Measurements from ENCODE around the gene BPIFA2. TPM values are rescaled to one million over a fixed set of nuclear protein-coding genes. Genes with fewer than 3 reads are reported as not detected.

BPIFA2 gene
- total and polyA plus RNA-seq, 10 of the 15 experiments (the other 5 are each of a cell fraction or from before 2014, with no cell fraction given): not detected

GRCh38 chr20:33188421-33188820, 20.5 kb downstream of the BPIFA2 start (continued):
- TF ChIP-seq ZBTB11 (CRISPR knock-in tag; IDR thresholded peaks at IDR 0.05) (no peak), REST (IDR thresholded peaks at IDR 0.05; ENCODE audit: low read depth, low read length) (no peak), E4F1 (IDR thresholded peaks at IDR 0.05; ENCODE audit: borderline replicate concordance, partially characterized antibody) (no peak), TCF3 (IDR thresholded peaks at IDR 0.05; ENCODE audit: borderline replicate concordance, insufficient read depth, low read depth, low read length) (no peak), FOS (IDR thresholded peaks at IDR 0.05; ENCODE audit: borderline replicate concordance, extremely low read depth, insufficient read length) (no peak)
